GM23338 (cell line): ENCODE data around the gene AIP. TPM values are rescaled to one million over a fixed set of nuclear protein-coding genes. Genes with fewer than 3 reads are reported as not detected.

Experiments
- ATAC-seq: fragments of 200-7000 bp; cut with Tn5 transposase; 3 replicates; pipeline ENCODE4 v1.9.1; 2020
- DNase-seq: peaks from one replicate; pipeline ENCODE4 v3.0.0-alpha.2; 2015; ENCODE audit warnings: low spot score
- H2AFZ ChIP-seq: fragments of 200-600 bp; sonication (generic); 2 replicates; pipeline ENCODE4 v1.8.0; 2016; ENCODE audit warnings: antibody characterized with exemption, mild to moderate bottlenecking, moderate library complexity
- H3F3A ChIP-seq: fragments of 200-600 bp; sonication (generic); replicated peaks from 2 replicates; pipeline ENCODE4 v1.8.0; 2017; ENCODE audit warnings: antibody characterized with exemption, mixed run types, low read depth
- H3K27ac ChIP-seq: fragments of 200-600 bp; sonication (generic); 2 replicates; pipeline ENCODE4 v1.6.1; 2016; ENCODE audit warnings: low read depth
- H3K27me3 ChIP-seq: fragments of 200-600 bp; sonication (generic); 2 replicates; pipeline ENCODE4 v1.8.0; 2016; ENCODE audit warnings: mild to moderate bottlenecking, mixed run types, moderate library complexity; ENCODE audit not compliant: insufficient read depth
- H3K36me3 ChIP-seq: fragments of 200-600 bp; sonication (generic); 2 replicates; pipeline ENCODE4 v1.8.0; 2016; ENCODE audit warnings: mild to moderate bottlenecking; ENCODE audit not compliant: insufficient read depth
- H3K4me1 ChIP-seq: fragments of 200-600 bp; sonication (generic); 2 replicates; pipeline ENCODE4 v1.8.0; 2016; ENCODE audit warnings: mild to moderate bottlenecking, moderate library complexity; ENCODE audit not compliant: insufficient read depth
- H3K4me2 ChIP-seq: fragments of 200-600 bp; sonication (generic); 2 replicates; pipeline ENCODE4 v1.7.1; 2017; ENCODE audit warnings: mixed run types
- H3K4me3 ChIP-seq: fragments of 200-600 bp; sonication (generic); 2 replicates; pipeline ENCODE4 v1.6.1; 2016; ENCODE audit warnings: mixed run types
- H3K79me2 ChIP-seq: fragments of 200-600 bp; sonication (generic); replicated peaks from 2 replicates; pipeline ENCODE4 v1.8.0; 2017; ENCODE audit warnings: mild to moderate bottlenecking; ENCODE audit not compliant: insufficient read depth
- H3K9me2 ChIP-seq: fragments of 200-600 bp; sonication (generic); 2 replicates; pipeline ENCODE4 v1.8.0; 2017; ENCODE audit not compliant: insufficient read depth
- H4K20me1 ChIP-seq: fragments of 200-600 bp; sonication (generic); replicated peaks from 2 replicates; pipeline ENCODE4 v1.8.0; 2017; ENCODE audit warnings: mild to moderate bottlenecking; ENCODE audit not compliant: insufficient read depth
- H3K27ac Mint-ChIP-seq: 2 replicates; pipeline ENCODE4 v1.8.0; 2020; ENCODE audit warnings: inconsistent platforms, mild to moderate bottlenecking, moderate library complexity, mixed read lengths
- H3K27me3 Mint-ChIP-seq: 3 replicates; pipeline ENCODE4 v1.8.0; 2022; ENCODE audit warnings: low read depth, mild to moderate bottlenecking, moderate library complexity, mixed read lengths, inconsistent platforms; ENCODE audit not compliant: insufficient read depth, poor library complexity
- H3K36me3 Mint-ChIP-seq: 3 replicates; pipeline ENCODE4 v1.8.0; 2021; ENCODE audit warnings: low read depth, mild to moderate bottlenecking, inconsistent platforms, moderate library complexity, mixed read lengths
- H3K4me1 Mint-ChIP-seq: 3 replicates; pipeline ENCODE4 v1.8.0; 2020; ENCODE audit warnings: mild to moderate bottlenecking, inconsistent platforms, mixed read lengths
- H3K4me3 Mint-ChIP-seq: 3 replicates; pipeline ENCODE4 v1.8.0; 2021; ENCODE audit warnings: moderate library complexity, mild to moderate bottlenecking, inconsistent platforms, mixed read lengths
- H3K9me3 Mint-ChIP-seq: 3 replicates; pipeline ENCODE4 v1.8.0; 2020; ENCODE audit warnings: moderate library complexity, mild to moderate bottlenecking, inconsistent platforms, mixed read lengths
- CREB1 ChIP-seq: fragments of 250-450 bp; sonication (Bioruptor Pico); IDR thresholded peaks from 2 replicates; pipeline ENCODE4 v1.5.0; 2020; ENCODE audit warnings: low read depth, mild to moderate bottlenecking, moderate library complexity
- CTCF ChIP-seq, 2 experiments: fragments of 200-600 bp in 1 of 2; sonication (generic) in 1 of 2; conservative IDR thresholded peaks; 2 replicates each; pipeline versions ENCODE4 v1.5.1 to v1.6.1; 2016 to 2017; ENCODE audit warnings: antibody characterized with exemption in 2 of 2, low read depth in 2 of 2, mild to moderate bottlenecking in 2 of 2, moderate library complexity in 1 of 2
- ETS1 ChIP-seq: IDR thresholded peaks from 2 replicates; pipeline ENCODE4 v1.6.1; 2016; ENCODE audit warnings: antibody characterized with exemption
- EZH2phosphoT487 ChIP-seq: fragments of 200-600 bp; sonication (generic); IDR thresholded peaks from one replicate; pipeline ENCODE4 v1.8.1; 2018; ENCODE audit warnings: antibody characterized with exemption; ENCODE audit not compliant: unreplicated experiment
- JUNB ChIP-seq: IDR thresholded peaks from one replicate; pipeline ENCODE4 v1.6.1; 2016; ENCODE audit warnings: antibody characterized with exemption; ENCODE audit not compliant: unreplicated experiment
- NANOG ChIP-seq: IDR thresholded peaks from 2 replicates; pipeline ENCODE4 v1.6.1; 2016; ENCODE audit warnings: antibody characterized with exemption, borderline replicate concordance
- POLR2AphosphoS5 ChIP-seq: IDR thresholded peaks from 2 replicates; pipeline ENCODE4 v1.6.1; 2016; ENCODE audit warnings: antibody characterized with exemption, low read depth
- REST ChIP-seq: IDR thresholded peaks from one replicate; pipeline ENCODE4 v1.6.1; 2018; ENCODE audit warnings: antibody characterized with exemption; ENCODE audit not compliant: unreplicated experiment
- STAT1 ChIP-seq: IDR thresholded peaks from one replicate; pipeline ENCODE4 v1.6.1; 2016; ENCODE audit warnings: antibody characterized with exemption; ENCODE audit not compliant: unreplicated experiment
- ZNF114 ChIP-seq: fragments of 250-450 bp; sonication (Bioruptor Pico); IDR thresholded peaks from 2 replicates; pipeline ENCODE4 v1.5.0; 2020; ENCODE audit warnings: mild to moderate bottlenecking, moderate library complexity
- ZNF331 ChIP-seq: fragments of 250-450 bp; sonication (Bioruptor Pico); IDR thresholded peaks from 2 replicates; pipeline ENCODE4 v1.5.0; 2020; ENCODE audit warnings: low read depth, mild to moderate bottlenecking, moderate library complexity
- ZNF462 ChIP-seq: fragments of 250-450 bp; sonication (Bioruptor Pico); IDR thresholded peaks from 2 replicates; pipeline ENCODE4 v1.5.0; 2020; ENCODE audit warnings: mild to moderate bottlenecking, moderate library complexity
- polyA plus RNA-seq: library from polyadenylated mRNA; unstranded; fragments of >200 nt; fragmentation: Nextera tagmentation; extraction: Ambion mirVana; gene quantifications from 2 replicates; pipeline ENCODE4 v1.2.1, GENCODE V29; 2016
- total RNA-seq: library from RNA; depleted of rRNA; stranded (reverse); fragments of >200 nt; shearing (Covaris generic); gene quantifications from 2 replicates; pipeline ENCODE4 v1.2.3, GENCODE V29; 2014

The AIP gene
- total and polyA plus RNA-seq, 2 experiments from 2014 or later: 29.1 to 32.1 TPM

GRCh38 chr11:67521924-67522323, 39.1 kb downstream of the AIP start (continued):
- TF ChIP-seq POLR2AphosphoS5 (no peak), ETS1 (no peak)

- no peak overlapping the region for H3K27ac Mint-ChIP-seq
- DNase-seq (no peak), ATAC-seq (no peak)
- H3K4me3 Mint-ChIP-seq: no peak overlapping the region
- no peaks in the 10 kb centered on the region for H3K79me2 ChIP-seq
- H3F3A ChIP-seq: no peaks in the 10 kb centered on the region
- no peak overlapping the region for H3K27ac ChIP-seq
- H3K36me3 Mint-ChIP-seq: no peaks in the 10 kb centered on the region; the same call in 2 of the 3 replicates
- H3K27me3 Mint-ChIP-seq: peaks cover 8% of the 10 kb centered on the region
- H3K4me1 Mint-ChIP-seq: no peaks in the 10 kb centered on the region
- H3K4me2 ChIP-seq: no peak overlapping the region
- H3K4me3 ChIP-seq: no peak overlapping the region
- H4K20me1 ChIP-seq: no peaks in the 10 kb centered on the region
- no peaks in the 10 kb centered on the region; the same call in 2 of the 3 replicates for H3K9me3 Mint-ChIP-seq
- no peaks in the 10 kb centered on the region for H3K4me1 ChIP-seq
- H3K27me3 ChIP-seq: no peaks in the 10 kb centered on the region
- no peaks in the 10 kb centered on the region for H3K36me3 ChIP-seq
- TF ChIP-seq ZNF331 (CRISPR knock-in tag) (no peak), EZH2phosphoT487 (no peak), NANOG (no peak), ZNF114 (no peak), ETS1 (no peak), CREB1 (CRISPR knock-in tag) (no peak), ZNF462 (CRISPR knock-in tag) (no peak), STAT1 (no peak), CTCF (conservative IDR thresholded peaks at IDR 0.05; ENCODE audit: low read depth in 2 of 2) (no peak), JUNB (no peak), REST (no peak), POLR2AphosphoS5 (no peak)
- no peaks in the 10 kb centered on the region for H3K9me2 ChIP-seq
- H2AFZ ChIP-seq: no peak overlapping the region
These were observed 39.5 kb downstream of the AIP start for GRCh38 chr11:67522338-67522737.
